Upper lobe of left lung (tissue), 6 donors: ENCODE results near the gene HSPA2. TPM values are rescaled to one million over a fixed set of nuclear protein-coding genes. Genes with fewer than 3 reads are reported as not detected.

ENCODE experiments used
- ATAC-seq, 2 donors: fragments of 200-7000 bp; cut with Tn5 transposase; one replicate each; pipeline ENCODE4 v1.9.1; 2022; ENCODE audit warnings: mild to moderate bottlenecking in 2 of 2, moderate library complexity in 2 of 2; ENCODE audit not compliant: low FRiP score in 2 of 2
- DNase-seq, 2 donors: peaks; one replicate each; pipeline ENCODE4 v3.0.0-alpha.2; 2019 to 2020
- H3K27ac ChIP-seq, 4 donors: fragments of 200-600 bp; sonication (generic); one replicate each; pipeline ENCODE4 v1.5.1; 2016 to 2019
- H3K27me3 ChIP-seq, 4 donors: fragments of 200-600 bp; sonication (generic); one replicate each; pipeline ENCODE4 v1.5.1; 2017 to 2019
- H3K36me3 ChIP-seq, 4 donors: fragments of 200-600 bp; sonication (generic); one replicate each; pipeline ENCODE4 v1.5.1; 2016 to 2019
- H3K4me1 ChIP-seq, 4 donors: fragments of 200-600 bp; sonication (generic); one replicate each; pipeline ENCODE4 v1.5.1; 2018 to 2019
- H3K4me3 ChIP-seq, 4 donors: fragments of 200-600 bp; sonication (generic); one replicate each; pipeline ENCODE4 v1.5.1; 2017 to 2019; ENCODE audit warnings: mild to moderate bottlenecking in 2 of 4, moderate library complexity in 1 of 4
- H3K9me3 ChIP-seq, 4 donors: fragments of 200-600 bp; sonication (generic); one replicate each; pipeline ENCODE4 v1.5.1; 2018 to 2019
- EP300 ChIP-seq, 4 donors: sonication (generic); formaldehyde crosslinking; IDR thresholded peaks; one replicate each; pipeline ENCODE4 v1.5.1; 2017; ENCODE audit warnings: antibody characterized with exemption in 4 of 4, control low read depth in 2 of 4
- POLR2A ChIP-seq, 4 donors: fragments of 450-650 bp; IDR thresholded peaks; one replicate each; pipeline ENCODE4 v1.5.1; 2016 to 2017; ENCODE audit warnings: antibody characterized with exemption in 4 of 4, mild to moderate bottlenecking in 2 of 4
- POLR2AphosphoS5 ChIP-seq, 2 donors: sonication (generic); formaldehyde crosslinking; IDR thresholded peaks; one replicate each; pipeline ENCODE4 v1.5.1; 2017; ENCODE audit warnings: antibody characterized with exemption in 2 of 2
- WGBS, 2 donors: methylation state at CpG; one replicate each; pipeline ENCODE4 v1.1.5; 2017 to 2018; 5-methylcytosine and 5-hydroxymethylcytosine counted together
- total RNA-seq, 6 donors: library from RNA; depleted of rRNA in 4 of 6; stranded (reverse); fragments of >200 nt in 4 of 6; gene quantifications; one replicate each; pipeline versions ENCODE4 v1.1.0 to v1.2.1, GENCODE V29; 2016 to 2021
- TF ChIP-seq, protein P1 (sequence below), 6 experiments: fragments of 450-650 bp in 4 of 6; fragments of 200-600 bp in 2 of 6; sonication (generic) in 2 of 6; IDR thresholded peaks; one replicate each; pipeline ENCODE4 v1.5.1; 2016 to 2019; ENCODE audit warnings: antibody characterized with exemption in 6 of 6
- donor health status: DM: no; HTN: no; CAD: no; lungs with moderate emphysema.
- donor health status: DM: no; HTN: yes; CAD: no; lungs with severe emphysema.

The HSPA2 gene
- total RNA-seq, 6 donors from 2014 or later: 4.8 to 25.7 (median 12.1) TPM

DNA sequence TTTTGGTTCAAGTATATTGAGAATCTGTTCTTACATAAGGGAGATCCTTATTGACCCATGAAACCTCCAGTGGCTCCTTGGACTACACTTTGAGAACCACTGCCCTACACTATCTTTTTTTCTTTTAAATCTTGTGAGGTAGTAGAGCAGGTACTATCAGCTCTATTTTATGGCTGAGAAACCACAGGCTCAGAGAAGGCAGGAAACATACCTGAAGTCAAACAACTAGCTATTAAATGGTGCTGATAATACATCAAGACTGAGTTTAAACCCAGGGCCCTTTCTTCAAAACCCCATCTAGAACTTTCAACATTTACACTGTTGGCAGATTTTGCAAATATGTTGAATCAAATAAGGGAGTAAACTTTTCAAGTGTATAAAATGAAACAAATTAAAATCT is 43.8 kb upstream of the HSPA2 start:
- Histone ChIP-seq H3K27me3 (no peaks in the 10 kb centered on the region), H3K9me3 (no peaks in the 10 kb centered on the region), H3K4me1 (peaks cover 13 to 26% (median 18%) of the 10 kb centered on the region in 4 donors), H3K27ac (no peak overlapping the region), H3K36me3 (peaks cover 0 to 10% (median 3%) of the 10 kb centered on the region in 4 donors), H3K4me3 (no peak overlapping the region)
- no peak for DNase-seq
- TF ChIP-seq POLR2A (IDR thresholded peaks at IDR 0.05): no peak
- no peak for ATAC-seq

DNA sequence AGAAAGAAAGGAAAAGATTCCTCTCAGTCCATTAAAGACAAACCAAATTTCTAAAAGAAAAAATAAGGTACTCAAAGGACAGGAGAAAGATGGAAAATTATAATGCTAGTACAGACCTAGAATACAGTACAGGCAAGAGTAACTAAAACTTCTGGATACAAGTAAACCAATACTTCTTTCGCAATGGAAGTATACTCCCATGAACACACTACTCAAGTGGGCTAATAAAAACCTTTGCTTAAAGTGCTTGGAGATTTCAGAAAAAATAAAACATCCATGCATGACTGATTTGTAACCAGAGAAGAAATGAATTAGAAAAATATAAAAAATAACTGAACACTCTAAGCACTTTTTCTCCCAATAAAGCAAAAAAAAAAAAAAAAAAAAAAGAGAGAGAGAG is 40.5 kb upstream of the HSPA2 start:
- WGBS, 2 donors: 74 to 88% methylated on average over 1 of the region's 1 CpG
- no peak overlapping the region for H3K4me3 ChIP-seq
- no peak for ATAC-seq
- no peak for DNase-seq
- peaks cover 0 to 7% (median 3%) of the 10 kb centered on the region in 4 donors for H3K36me3 ChIP-seq
- peaks cover 22 to 41% (median 27%) of the 10 kb centered on the region in 4 donors for H3K4me1 ChIP-seq
- H3K9me3 ChIP-seq: no peaks in the 10 kb centered on the region
- TF ChIP-seq EP300 (IDR thresholded peaks at IDR 0.05): no peak
- TF ChIP-seq, protein P1, sequence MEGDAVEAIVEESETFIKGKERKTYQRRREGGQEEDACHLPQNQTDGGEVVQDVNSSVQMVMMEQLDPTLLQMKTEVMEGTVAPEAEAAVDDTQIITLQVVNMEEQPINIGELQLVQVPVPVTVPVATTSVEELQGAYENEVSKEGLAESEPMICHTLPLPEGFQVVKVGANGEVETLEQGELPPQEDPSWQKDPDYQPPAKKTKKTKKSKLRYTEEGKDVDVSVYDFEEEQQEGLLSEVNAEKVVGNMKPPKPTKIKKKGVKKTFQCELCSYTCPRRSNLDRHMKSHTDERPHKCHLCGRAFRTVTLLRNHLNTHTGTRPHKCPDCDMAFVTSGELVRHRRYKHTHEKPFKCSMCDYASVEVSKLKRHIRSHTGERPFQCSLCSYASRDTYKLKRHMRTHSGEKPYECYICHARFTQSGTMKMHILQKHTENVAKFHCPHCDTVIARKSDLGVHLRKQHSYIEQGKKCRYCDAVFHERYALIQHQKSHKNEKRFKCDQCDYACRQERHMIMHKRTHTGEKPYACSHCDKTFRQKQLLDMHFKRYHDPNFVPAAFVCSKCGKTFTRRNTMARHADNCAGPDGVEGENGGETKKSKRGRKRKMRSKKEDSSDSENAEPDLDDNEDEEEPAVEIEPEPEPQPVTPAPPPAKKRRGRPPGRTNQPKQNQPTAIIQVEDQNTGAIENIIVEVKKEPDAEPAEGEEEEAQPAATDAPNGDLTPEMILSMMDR (IDR thresholded peaks at IDR 0.05): no peak
- TF ChIP-seq POLR2AphosphoS5 (IDR thresholded peaks at IDR 0.05): no peak
- TF ChIP-seq POLR2A (IDR thresholded peaks at IDR 0.05): no peak
- H3K27me3 ChIP-seq: no peaks in the 10 kb centered on the region
- peak overlapping the region in 1 of 4 donors; percentile 100 for H3K27ac ChIP-seq

DNA sequence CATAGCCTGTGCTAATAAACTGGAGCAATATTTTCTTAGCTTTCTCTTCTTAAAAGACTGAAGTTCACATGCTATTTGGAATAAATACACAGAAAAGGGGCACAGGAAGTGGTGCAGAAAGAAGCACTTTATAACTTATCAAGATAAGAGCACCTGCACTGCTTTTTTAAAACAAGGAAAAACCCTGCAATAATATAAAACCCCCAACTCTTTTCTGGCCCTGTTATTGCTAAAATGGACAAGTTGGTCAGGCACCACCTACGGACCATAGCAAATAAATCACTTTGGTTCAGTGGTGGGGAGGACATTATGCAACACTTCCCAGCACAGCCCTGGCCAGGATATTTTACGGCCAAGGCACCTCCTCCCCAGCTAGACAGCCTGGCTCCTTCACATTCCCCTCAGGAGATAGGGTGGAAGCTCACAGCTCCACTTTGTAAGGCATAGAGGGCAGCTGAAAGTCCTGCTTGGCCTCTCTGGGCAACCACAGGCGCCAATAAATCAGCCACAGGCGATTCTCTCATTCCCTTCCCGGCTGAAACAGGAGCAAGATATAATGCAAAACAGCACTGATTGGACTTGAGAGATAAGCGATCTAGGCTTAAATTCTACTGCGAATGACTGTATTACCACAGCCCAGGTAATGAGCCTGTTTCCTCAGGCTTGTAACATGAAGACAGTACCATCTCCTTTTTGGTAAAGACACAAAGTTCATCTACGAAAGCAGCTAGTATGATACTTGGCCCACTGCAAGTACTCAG is 39.0 kb upstream of the HSPA2 start:
- TF ChIP-seq EP300 (IDR thresholded peaks at IDR 0.05) (no peak), POLR2A (IDR thresholded peaks at IDR 0.05) (peak in 2 of 4 donors; percentile 52 to 54), POLR2AphosphoS5 (IDR thresholded peaks at IDR 0.05) (peak; percentile 55 to 67)
- TF ChIP-seq, protein P1 (IDR thresholded peaks at IDR 0.05): peak in 1 of 6 experiments; percentile 18
- DNase-seq (peak in 1 of 2 donors; percentile 76), ATAC-seq (peak in 1 of 2 donors; percentile 17)
- peaks cover 31 to 51% (median 35%) of the 10 kb centered on the region in 4 donors for H3K4me1 ChIP-seq
- H3K4me3 ChIP-seq: peak overlapping the region in 2 of 4 donors; percentile 58 to 72
- H3K9me3 ChIP-seq: no peaks in the 10 kb centered on the region
- 39 to 54% methylated on average over 7 to 8 of the region's 8 CpGs for WGBS, 2 donors
- peak overlapping the region; percentile 95 to 100 (median 100) for H3K27ac ChIP-seq
- H3K36me3 ChIP-seq: peaks cover 0 to 3% (median 0%) of the 10 kb centered on the region in 4 donors
- no peaks in the 10 kb centered on the region for H3K27me3 ChIP-seq

DNA sequence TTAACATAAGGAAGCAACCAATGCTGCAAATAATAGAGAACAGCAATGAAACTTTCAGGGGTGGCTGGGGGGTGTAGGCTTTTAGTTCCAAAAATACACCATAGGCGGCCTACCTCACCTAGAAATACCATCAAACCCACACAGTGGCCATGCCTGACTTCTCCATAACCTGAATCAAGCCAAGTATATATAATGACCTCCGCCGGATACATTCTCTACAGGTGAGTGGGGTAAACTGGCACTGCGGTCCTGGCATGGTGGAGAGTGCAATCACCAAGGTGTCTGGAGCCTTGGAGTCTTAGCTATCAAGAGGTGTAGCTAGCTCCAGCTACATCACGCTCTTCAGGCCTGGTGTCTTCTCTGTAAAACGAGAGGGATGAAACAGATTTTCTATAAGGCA is 38.1 kb upstream of the HSPA2 start:
- TF ChIP-seq POLR2A (IDR thresholded peaks at IDR 0.05) (no peak), POLR2AphosphoS5 (IDR thresholded peaks at IDR 0.05) (no peak), EP300 (IDR thresholded peaks at IDR 0.05) (no peak)
- TF ChIP-seq, protein P1 (IDR thresholded peaks at IDR 0.05): no peak
- H3K9me3 ChIP-seq: no peaks in the 10 kb centered on the region
- no peak for ATAC-seq
- H3K27ac ChIP-seq: peak overlapping the region; percentile 95 to 100 (median 100)
- 55 to 59% methylated on average over 6 of the region's 6 CpGs for WGBS, 2 donors
- DNase-seq: no peak
- H3K27me3 ChIP-seq: no peaks in the 10 kb centered on the region
- peaks cover 38 to 60% (median 44%) of the 10 kb centered on the region in 4 donors for H3K4me1 ChIP-seq
- peaks cover 0 to 3% (median 0%) of the 10 kb centered on the region in 4 donors for H3K36me3 ChIP-seq
- peak overlapping the region; percentile 42 to 88 (median 65) for H3K4me3 ChIP-seq

DNA sequence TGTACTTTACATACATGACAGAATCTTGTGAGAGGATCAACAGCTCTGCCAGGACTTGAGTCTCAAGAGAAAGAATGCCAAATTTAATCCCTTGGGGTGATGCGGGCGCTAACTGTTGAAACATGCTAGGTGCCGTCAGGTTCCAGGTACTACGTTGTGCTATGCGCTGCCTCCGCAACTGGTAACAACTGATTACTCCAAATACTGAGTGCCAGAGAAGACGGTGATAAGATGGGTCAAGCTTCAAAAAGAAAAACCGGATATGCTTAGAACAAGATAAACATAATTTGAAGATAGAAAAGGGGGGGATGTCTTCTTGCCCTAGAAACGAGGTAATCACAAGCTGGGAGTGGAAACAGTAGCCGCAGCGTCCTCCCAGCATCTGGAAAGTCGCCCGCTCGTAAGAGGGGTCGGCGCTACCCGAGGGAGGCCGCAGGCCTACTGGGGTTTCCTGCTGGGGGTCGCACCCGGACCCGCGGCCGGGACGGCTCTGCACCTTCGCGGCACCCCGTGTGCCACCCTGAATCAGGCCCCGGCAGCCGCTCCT is 37.6 kb upstream of the HSPA2 start:
- ATAC-seq (no peak), DNase-seq (peak in 1 of 2 donors; percentile 55)
- no peaks in the 10 kb centered on the region for H3K27me3 ChIP-seq
- peaks cover 42 to 65% (median 48%) of the 10 kb centered on the region in 4 donors for H3K4me1 ChIP-seq
- no peaks in the 10 kb centered on the region for H3K9me3 ChIP-seq
- TF ChIP-seq, protein P1 (IDR thresholded peaks at IDR 0.05): no peak
- no peak for TF ChIP-seq POLR2A (IDR thresholded peaks at IDR 0.05)
- no peak for TF ChIP-seq EP300 (IDR thresholded peaks at IDR 0.05)
- TF ChIP-seq POLR2AphosphoS5 (IDR thresholded peaks at IDR 0.05): no peak
- peak overlapping the region; percentile 42 to 88 (median 65) for H3K4me3 ChIP-seq
- H3K36me3 ChIP-seq: peaks cover 0 to 2% (median 0%) of the 10 kb centered on the region in 4 donors
- 0 to 1% methylated on average over 17 to 29 of the region's 29 CpGs for WGBS, 2 donors
- H3K27ac ChIP-seq: peak overlapping the region; percentile 95 to 100 (median 100)
